HUES6 (cell line): ENCODE data around the gene KCTD15.

ENCODE experiments used
- H3K27ac ChIP-seq: 2 replicates; pipeline ENCODE4 v1.7.0; 2013; ENCODE audit warnings: low read depth, mild to moderate bottlenecking, low read length, inconsistent platforms
- H3K27me3 ChIP-seq: 2 replicates; pipeline ENCODE4 v1.6.1; 2013; ENCODE audit warnings: low read length; ENCODE audit not compliant: control insufficient read depth, insufficient read depth
- H3K36me3 ChIP-seq: 2 replicates; pipeline ENCODE4 v1.6.1; 2013; ENCODE audit warnings: low read length; ENCODE audit not compliant: control insufficient read depth, insufficient read depth
- H3K4me1 ChIP-seq: 2 replicates; pipeline ENCODE4 v1.6.1; 2013; ENCODE audit warnings: low read length; ENCODE audit not compliant: control insufficient read depth, insufficient read depth
- H3K4me3 ChIP-seq: 2 replicates; pipeline ENCODE4 v1.5.1; 2013; ENCODE audit warnings: low read depth, low read length
- H3K9ac ChIP-seq: one replicate; pipeline ENCODE4 v1.6.1; 2013; ENCODE audit warnings: mild to moderate bottlenecking, low read length
- H3K9me3 ChIP-seq: 2 replicates; pipeline ENCODE4 v1.6.1; 2013; ENCODE audit warnings: low read depth, low read length; ENCODE audit not compliant: control insufficient read depth, insufficient read depth

Gene KCTD15

GRCh38 chr19:33772102-33772857, 24.4 kb upstream of the KCTD15 start:
- peaks cover 19% of the 10 kb centered on the region; the same call in 1 of the 2 replicates for H3K27me3 ChIP-seq
- peaks cover 6% of the 10 kb centered on the region; the same call in 1 of the 2 replicates for H3K36me3 ChIP-seq
- no peak overlapping the region for H3K9ac ChIP-seq
- no peaks in the 10 kb centered on the region for H3K9me3 ChIP-seq
- H3K4me1 ChIP-seq, result no peaks in the 10 kb centered on the region
- no peak overlapping the region for H3K27ac ChIP-seq
- no peak overlapping the region for H3K4me3 ChIP-seq

- H3K4me3 ChIP-seq, result no peak overlapping the region
- no peak overlapping the region for H3K27ac ChIP-seq
- H3K9ac ChIP-seq, result no peak overlapping the region
- peaks cover 6% of the 10 kb centered on the region; the same call in 1 of the 2 replicates for H3K36me3 ChIP-seq
- H3K27me3 ChIP-seq, result peaks cover 19% of the 10 kb centered on the region; the same call in 1 of the 2 replicates
- H3K4me1 ChIP-seq, result no peaks in the 10 kb centered on the region
- no peaks in the 10 kb centered on the region for H3K9me3 ChIP-seq
Observed at GRCh38 chr19:33772858-33773180, 23.9 kb upstream of the KCTD15 start.

- no peak overlapping the region for H3K4me3 ChIP-seq
- H3K9me3 ChIP-seq, result no peaks in the 10 kb centered on the region
- H3K36me3 ChIP-seq, result peaks cover 6% of the 10 kb centered on the region; the same call in 1 of the 2 replicates
- H3K27me3 ChIP-seq, result peaks cover 23% of the 10 kb centered on the region
- H3K4me1 ChIP-seq, result peaks cover 4% of the 10 kb centered on the region; the same call in 1 of the 2 replicates
- no peak overlapping the region for H3K27ac ChIP-seq
- H3K9ac ChIP-seq, result no peak overlapping the region
Observed at GRCh38 chr19:33773704-33774624, 22.7 kb upstream of the KCTD15 start.

- no peak overlapping the region for H3K4me3 ChIP-seq
- no peaks in the 10 kb centered on the region for H3K9me3 ChIP-seq
- no peak overlapping the region for H3K27ac ChIP-seq
- H3K4me1 ChIP-seq, result peaks cover 4% of the 10 kb centered on the region; the same call in 1 of the 2 replicates
- peaks cover 19% of the 10 kb centered on the region for H3K27me3 ChIP-seq
- no peak overlapping the region for H3K9ac ChIP-seq
- peaks cover 6% of the 10 kb centered on the region; the same call in 1 of the 2 replicates for H3K36me3 ChIP-seq
Observed at GRCh38 chr19:33774751-33775150, 21.9 kb upstream of the KCTD15 start.

- peaks cover 6% of the 10 kb centered on the region; the same call in 1 of the 2 replicates for H3K36me3 ChIP-seq
- H3K4me3 ChIP-seq, result no peak overlapping the region
- H3K9me3 ChIP-seq, result no peaks in the 10 kb centered on the region
- no peak overlapping the region for H3K27ac ChIP-seq
- H3K4me1 ChIP-seq, result peaks cover 4% of the 10 kb centered on the region; the same call in 1 of the 2 replicates
- H3K9ac ChIP-seq, result no peak overlapping the region
- H3K27me3 ChIP-seq, result peaks cover 8% of the 10 kb centered on the region
Observed at GRCh38 chr19:33775731-33776487, 20.8 kb upstream of the KCTD15 start.

GRCh38 chr19:33777351-33777750, 19.3 kb upstream of the KCTD15 start:
- Histone ChIP-seq H3K4me1 (peaks cover 4% of the 10 kb centered on the region; the same call in 1 of the 2 replicates), H3K4me3 (no peak overlapping the region)

GRCh38 chr19:33777753-33778088, 18.9 kb upstream of the KCTD15 start:
- Histone ChIP-seq H3K4me3 (no peak overlapping the region), H3K27ac (no peak overlapping the region), H3K9ac (no peak overlapping the region), H3K27me3 (peaks cover 8% of the 10 kb centered on the region; the same call in 1 of the 2 replicates), H3K9me3 (no peaks in the 10 kb centered on the region), H3K4me1 (peaks cover 4% of the 10 kb centered on the region; the same call in 1 of the 2 replicates), H3K36me3 (no peaks in the 10 kb centered on the region)

More at GRCh38 chr19:33777351-33777750, 19.3 kb upstream of the KCTD15 start:
- H3K27me3 ChIP-seq, result peaks cover 8% of the 10 kb centered on the region; the same call in 1 of the 2 replicates
- no peak overlapping the region for H3K9ac ChIP-seq
- H3K9me3 ChIP-seq, result no peaks in the 10 kb centered on the region
- H3K27ac ChIP-seq, result no peak overlapping the region
- peaks cover 2% of the 10 kb centered on the region; the same call in 1 of the 2 replicates for H3K36me3 ChIP-seq

- Histone ChIP-seq H3K9ac (no peak overlapping the region), H3K27me3 (peaks cover 8% of the 10 kb centered on the region; the same call in 1 of the 2 replicates), H3K9me3 (no peaks in the 10 kb centered on the region), H3K4me3 (peak overlapping the region; percentile 34), H3K36me3 (no peaks in the 10 kb centered on the region), H3K27ac (no peak overlapping the region), H3K4me1 (peaks cover 4% of the 10 kb centered on the region; the same call in 1 of the 2 replicates)
Observed at GRCh38 chr19:33778089-33778791, 18.4 kb upstream of the KCTD15 start.

- no peaks in the 10 kb centered on the region for H3K36me3 ChIP-seq
Observed at GRCh38 chr19:33779849-33780248, 16.8 kb upstream of the KCTD15 start.

GRCh38 chr19:33780251-33780650, 16.4 kb upstream of the KCTD15 start:
- H3K36me3 ChIP-seq, result no peaks in the 10 kb centered on the region
- H3K4me3 ChIP-seq, result no peak overlapping the region
- peaks cover 4% of the 10 kb centered on the region; the same call in 1 of the 2 replicates for H3K4me1 ChIP-seq
- H3K9me3 ChIP-seq, result no peaks in the 10 kb centered on the region
- H3K27ac ChIP-seq, result no peak overlapping the region
- H3K9ac ChIP-seq, result no peak overlapping the region
- peaks cover 8% of the 10 kb centered on the region for H3K27me3 ChIP-seq

More at GRCh38 chr19:33779849-33780248, 16.8 kb upstream of the KCTD15 start:
- peaks cover 4% of the 10 kb centered on the region; the same call in 1 of the 2 replicates for H3K4me1 ChIP-seq
- H3K27me3 ChIP-seq, result peaks cover 8% of the 10 kb centered on the region; the same call in 1 of the 2 replicates
- no peak overlapping the region for H3K4me3 ChIP-seq
- no peak overlapping the region for H3K9ac ChIP-seq
- H3K27ac ChIP-seq, result no peak overlapping the region
- no peaks in the 10 kb centered on the region for H3K9me3 ChIP-seq
